HG03460 (cell line): ENCODE results near the gene RIPK1.
A peak's percentile ranks its signal among the peaks of the same experiment; 100 is the strongest.

Experiments used
- ATAC-seq: cut with Tn5 transposase; IDR thresholded peaks from one replicate; pipeline ENCODE4 v1.9.1; 2021; ENCODE audit not compliant: unreplicated experiment

Gene RIPK1

GRCh38 chr6:3159805-3160781 is 91.8 kb downstream of the RIPK1 start:
- ATAC-seq, result no peak

GRCh38 chr6:3162067-3162497 is 93.8 kb downstream of the RIPK1 start:
- ATAC-seq, result no peak

DNA sequence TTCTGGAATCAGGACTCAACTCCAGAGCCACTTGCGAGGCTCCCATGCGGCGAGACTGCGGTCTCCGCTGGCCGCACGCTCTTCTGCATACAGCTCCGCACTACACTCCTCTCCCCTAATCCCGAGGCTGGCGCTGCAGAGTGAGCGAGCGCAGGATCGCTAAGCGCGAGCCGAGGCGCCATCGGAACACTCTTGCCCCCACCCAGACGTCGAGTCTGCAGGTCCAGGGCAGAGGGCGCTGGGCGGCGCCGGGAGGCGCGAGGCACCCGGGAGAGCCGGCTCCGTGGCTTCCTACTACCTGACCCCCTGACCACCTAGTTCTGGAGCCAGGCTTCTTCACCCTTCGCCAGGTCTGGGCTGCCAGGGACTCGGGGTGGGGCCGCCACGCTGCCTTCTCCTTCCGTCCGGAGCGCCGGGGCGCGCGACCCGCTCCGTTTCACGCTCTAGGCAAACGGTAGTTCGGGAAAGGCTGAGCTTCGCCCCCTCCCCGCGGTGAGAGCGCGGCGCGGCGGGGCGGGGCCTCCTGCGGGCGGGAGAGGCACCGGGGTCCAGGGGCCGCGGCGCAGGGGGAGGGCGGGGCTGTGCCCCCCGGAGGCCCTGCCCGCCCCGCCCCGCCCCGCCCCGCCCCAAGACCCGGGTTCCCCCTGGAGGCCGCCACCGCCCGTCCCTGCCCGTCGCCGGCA is 94.4 kb downstream of the RIPK1 start:
- ATAC-seq, result peak; percentile 64

GRCh38 chr6:3163248-3163594 is 94.9 kb downstream of the RIPK1 start:
- peak; percentile 10 for ATAC-seq

GRCh38 chr6:3164388-3164787 is 96.1 kb downstream of the RIPK1 start:
- no peak for ATAC-seq
